Measurements from ENCODE around the gene GALNT15. TPM values are rescaled to one million over a fixed set of nuclear protein-coding genes. Genes with fewer than 3 reads are reported as not detected.

Gene GALNT15
- total RNA-seq, 8 experiments from 2014 or later, result 0.23 to 41.3 (median 0.70) TPM; not detected in 1

DNA sequence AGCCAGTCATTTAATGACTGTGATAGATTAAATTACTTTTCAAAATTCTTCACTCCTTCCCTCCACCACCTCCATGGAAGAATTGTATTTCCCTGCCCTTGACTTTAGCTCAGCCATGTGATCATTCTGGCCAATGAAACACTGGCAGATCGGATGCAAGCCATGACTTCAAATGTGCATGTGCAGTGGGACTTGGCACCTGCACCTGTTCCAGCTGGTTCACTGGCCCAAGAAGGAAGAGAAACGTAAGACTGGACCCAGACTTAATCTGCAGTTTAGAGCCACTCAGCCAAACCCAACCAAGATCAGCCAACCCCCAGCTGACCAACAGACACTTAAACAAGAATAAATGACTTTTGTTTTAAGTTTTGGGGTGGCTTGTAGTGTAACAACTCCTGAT lies 78.5 kb downstream of the GALNT15 start:
- in situ Hi-C loops (cut with MboI; ENCODE audit: low pct_unique_long_range_greater_than_20kb in 2 of 9, low sequenced_read_pairs in 9 of 9, unreplicated experiment in 9 of 9), result no loop called here
- no peaks in the 10 kb centered on the region for H3K4me1 ChIP-seq (replicated peaks in 1 of 2)
- 33 to 100% (median 79%) methylated on average over 1 to 2 of the region's 2 CpGs; no CpG with 5 or more reads in 3 of the 10 experiments for WGBS, 10 experiments
- ATAC-seq (replicated peaks in 6 of 8), result no peak
- no peak overlapping the region for H3K27ac ChIP-seq
- no peak overlapping the region for H3K4me3 ChIP-seq

DNA sequence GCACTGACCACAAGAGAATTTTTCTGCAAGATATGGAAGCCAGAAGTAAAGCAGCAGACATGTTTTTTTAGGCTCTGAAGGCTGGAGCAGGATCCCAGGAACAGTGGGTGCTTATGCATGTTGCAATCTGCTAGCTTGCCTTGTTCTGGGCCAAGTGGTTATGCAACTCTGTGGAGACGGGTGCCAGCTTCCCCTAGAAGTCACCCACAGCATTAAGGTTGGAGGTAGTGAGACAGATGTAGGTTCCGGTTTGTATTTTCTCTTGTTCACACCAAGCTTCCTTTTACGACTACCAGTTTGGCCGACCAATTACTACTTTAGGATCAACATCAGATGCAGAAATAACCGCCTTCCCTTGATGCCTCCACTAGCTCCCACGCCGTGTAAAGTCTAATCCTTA lies 79.1 kb downstream of the GALNT15 start:
- Histone ChIP-seq H3K4me1 (replicated peaks in 1 of 2) (no peaks in the 10 kb centered on the region), H3K27ac (no peak overlapping the region), H3K4me3 (no peak overlapping the region)
- 68 to 94% (median 90%) methylated on average over 1 to 7 of the region's 7 CpGs; no CpG with 5 or more reads in 3 of the 10 experiments for WGBS, 10 experiments
- in situ Hi-C loops (cut with MboI; ENCODE audit: low pct_unique_long_range_greater_than_20kb in 2 of 9, low sequenced_read_pairs in 9 of 9, unreplicated experiment in 9 of 9), result no loop called here
- ATAC-seq (replicated peaks in 6 of 8), result no peak

DNA sequence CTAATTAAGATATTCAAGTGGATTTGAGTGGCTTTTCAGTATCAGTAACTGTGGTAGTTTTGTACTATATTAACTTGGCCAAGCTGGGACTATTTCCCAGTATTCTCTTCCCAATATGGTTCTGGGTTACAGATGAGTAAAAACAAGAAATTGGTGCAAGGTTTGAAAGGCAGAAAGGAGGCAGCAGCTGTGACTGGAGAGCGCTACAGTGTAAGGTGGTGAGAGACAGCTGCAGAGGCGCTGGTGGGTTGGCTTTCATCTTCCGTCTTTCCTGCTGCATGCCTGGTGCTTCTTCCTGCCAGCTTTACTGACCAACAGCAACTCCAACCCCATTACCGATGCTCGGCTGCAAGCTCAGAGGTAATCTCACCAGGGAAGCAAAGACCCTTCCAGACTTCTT lies 80.4 kb downstream of the GALNT15 start:
- Histone ChIP-seq H3K27ac (no peak overlapping the region), H3K4me3 (no peak overlapping the region), H3K4me1 (replicated peaks in 1 of 2) (no peaks in the 10 kb centered on the region)
- in situ Hi-C loops (cut with MboI; ENCODE audit: low pct_unique_long_range_greater_than_20kb in 2 of 9, low sequenced_read_pairs in 9 of 9, unreplicated experiment in 9 of 9), result no loop called here
- no peak for ATAC-seq (replicated peaks in 6 of 8)
- WGBS, 10 experiments, result 33 to 100% (median 57%) methylated on average over 1 to 5 of the region's 5 CpGs; no CpG with 5 or more reads in 3 of the 10 experiments

DNA sequence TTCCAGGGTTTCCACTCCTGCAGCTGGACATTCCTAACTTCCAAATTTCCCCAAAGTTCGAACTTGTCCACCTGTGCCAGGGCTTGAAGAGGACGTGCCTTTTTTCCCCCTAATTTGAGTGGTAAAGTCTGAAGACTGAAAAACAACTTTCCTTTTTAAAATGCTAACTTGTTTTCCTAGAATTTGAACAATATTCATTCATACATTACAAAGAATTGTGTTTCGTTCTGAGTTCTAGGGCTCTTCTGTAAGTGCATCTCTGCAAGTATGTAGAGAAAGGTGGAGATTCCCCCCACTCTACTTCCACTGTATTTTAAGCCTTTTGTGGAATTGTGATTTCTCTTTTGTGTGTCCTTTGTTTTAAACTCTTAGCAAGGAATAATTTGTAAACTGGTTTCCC lies 80.8 kb downstream of the GALNT15 start:
- ATAC-seq (replicated peaks in 6 of 8), result no peak
- in situ Hi-C loops (cut with MboI; ENCODE audit: low pct_unique_long_range_greater_than_20kb in 2 of 9, low sequenced_read_pairs in 9 of 9, unreplicated experiment in 9 of 9), result no loop called here
- Histone ChIP-seq H3K4me3 (no peak overlapping the region), H3K4me1 (replicated peaks in 1 of 2) (no peaks in the 10 kb centered on the region), H3K27ac (no peak overlapping the region)
- WGBS, 10 experiments, result 41 to 100% (median 77%) methylated on average over 1 to 3 of the region's 3 CpGs; no CpG with 5 or more reads in 3 of the 10 experiments

- 13 to 92% (median 71%) methylated on average over 1 to 5 of the region's 5 CpGs; no CpG with 5 or more reads in 2 of the 10 experiments for WGBS, 10 experiments
- ATAC-seq (replicated peaks in 6 of 8), result no peak
- Histone ChIP-seq H3K27ac (no peak overlapping the region), H3K4me1 (replicated peaks in 1 of 2) (no peaks in the 10 kb centered on the region), H3K4me3 (no peak overlapping the region)
- in situ Hi-C loops (cut with MboI; ENCODE audit: low pct_unique_long_range_greater_than_20kb in 2 of 9, low sequenced_read_pairs in 9 of 9, unreplicated experiment in 9 of 9), result no loop called here
These were observed 81.2 kb downstream of the GALNT15 start for GRCh38 chr3:16255726-16256125.

GRCh38 chr3:16257309-16257708 lies 82.8 kb downstream of the GALNT15 start:
- Histone ChIP-seq H3K4me1 (replicated peaks in 1 of 2) (no peaks in the 10 kb centered on the region), H3K4me3 (no peak overlapping the region), H3K27ac (no peak overlapping the region)
- no peak for ATAC-seq (replicated peaks in 6 of 8)
- 29 to 100% (median 98%) methylated on average over 1 to 2 of the region's 2 CpGs for WGBS, 10 experiments
- in situ Hi-C loops (cut with MboI; ENCODE audit: low pct_unique_long_range_greater_than_20kb in 2 of 9, low sequenced_read_pairs in 9 of 9, unreplicated experiment in 9 of 9), result no loop called here

DNA sequence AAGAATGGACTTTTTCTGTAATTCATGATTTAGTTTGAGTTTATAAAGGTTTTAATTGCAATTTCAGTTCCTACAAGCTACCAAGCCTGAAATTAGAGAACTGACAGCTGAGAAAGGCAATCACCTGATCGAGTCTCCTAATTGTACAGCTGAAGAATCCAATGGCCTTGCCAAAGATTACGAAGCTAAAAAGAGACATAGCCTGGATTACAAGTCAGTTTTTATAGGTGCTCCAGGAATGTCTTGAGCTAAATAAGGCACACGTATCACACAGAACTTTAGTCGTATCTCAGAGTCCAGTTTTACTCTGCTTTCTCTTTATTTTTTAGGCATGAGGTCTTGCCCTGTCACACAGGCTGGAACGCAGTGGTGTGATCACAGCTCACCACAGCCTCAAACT lies 83.7 kb downstream of the GALNT15 start:
- H3K4me3 ChIP-seq, result no peak overlapping the region
- H3K27ac ChIP-seq, result no peak overlapping the region
- ATAC-seq (replicated peaks in 6 of 8), result no peak
- WGBS, 10 experiments, result 65 to 100% (median 85%) methylated on average over 2 to 5 of the region's 5 CpGs; no CpG with 5 or more reads in 1 of the 10 experiments
- in situ Hi-C loops (cut with MboI; ENCODE audit: low pct_unique_long_range_greater_than_20kb in 2 of 9, low sequenced_read_pairs in 9 of 9, unreplicated experiment in 9 of 9), result no loop called here
- peaks cover 0 to 1% of the 10 kb centered on the region in 2 donors for H3K4me1 ChIP-seq (replicated peaks in 1 of 2)

- Histone ChIP-seq H3K27ac (no peak overlapping the region), H3K4me3 (no peak overlapping the region), H3K4me1 (replicated peaks in 1 of 2) (peaks cover 0 to 8% of the 10 kb centered on the region in 2 donors)
- ATAC-seq (replicated peaks in 6 of 8), result no peak
- in situ Hi-C loops (cut with MboI; ENCODE audit: low pct_unique_long_range_greater_than_20kb in 2 of 9, low sequenced_read_pairs in 9 of 9, unreplicated experiment in 9 of 9), result no loop called here
- 40 to 100% (median 80%) methylated on average over 1 of the region's 1 CpG; no CpG with 5 or more reads in 3 of the 10 experiments for WGBS, 10 experiments
These were observed 84.4 kb downstream of the GALNT15 start for GRCh38 chr3:16258866-16259265.

- WGBS, 10 experiments, result 83 to 100% (median 100%) methylated on average over 1 of the region's 1 CpG; no CpG with 5 or more reads in 2 of the 10 experiments
- in situ Hi-C loops (cut with MboI; ENCODE audit: low pct_unique_long_range_greater_than_20kb in 2 of 9, low sequenced_read_pairs in 9 of 9, unreplicated experiment in 9 of 9), result no loop called here
- no peak for ATAC-seq (replicated peaks in 6 of 8)
These were observed 85.6 kb downstream of the GALNT15 start for GRCh38 chr3:16260046-16260445.

DNA sequence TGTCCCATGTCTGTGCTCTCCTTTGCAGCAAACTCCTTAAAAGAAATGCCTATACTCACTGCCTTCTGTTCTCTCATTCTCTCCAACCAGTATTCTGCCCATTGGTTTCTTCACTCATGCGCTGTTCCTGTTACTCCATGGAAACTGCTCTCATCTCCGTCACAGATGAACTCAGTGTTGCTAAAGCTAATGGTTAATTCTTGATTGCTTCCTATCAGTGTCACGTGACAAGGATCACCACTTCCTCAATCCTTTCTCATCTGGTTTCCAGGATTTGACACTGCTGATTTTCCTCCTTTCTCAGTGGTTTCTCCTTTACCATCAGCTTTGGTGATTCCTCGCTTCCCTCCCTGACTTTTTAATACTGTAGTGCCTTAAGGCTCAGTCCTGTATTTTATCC lies 87.7 kb downstream of the GALNT15 start:
- H3K4me3 ChIP-seq, result no peak overlapping the region
- H3K4me1 ChIP-seq (replicated peaks in 1 of 2), result peaks cover 0 to 23% of the 10 kb centered on the region in 2 donors
- H3K27ac ChIP-seq, result no peak overlapping the region
- no peak for ATAC-seq (replicated peaks in 6 of 8)
- WGBS, 10 experiments, result 34 to 100% (median 81%) methylated on average over 2 to 4 of the region's 4 CpGs
- in situ Hi-C loops (cut with MboI; ENCODE audit: low pct_unique_long_range_greater_than_20kb in 2 of 9, low sequenced_read_pairs in 9 of 9, unreplicated experiment in 9 of 9), result no loop called here

More at GRCh38 chr3:16260046-16260445, 85.6 kb downstream of the GALNT15 start:
- peaks cover 0 to 9% of the 10 kb centered on the region in 2 donors for H3K4me1 ChIP-seq (replicated peaks in 1 of 2)
- no peak overlapping the region for H3K4me3 ChIP-seq
- no peak overlapping the region for H3K27ac ChIP-seq

- H3K27ac ChIP-seq, result peak overlapping the region; percentile 48 to 54
These were observed 89.8 kb downstream of the GALNT15 start for GRCh38 chr3:16264174-16264707.

DNA sequence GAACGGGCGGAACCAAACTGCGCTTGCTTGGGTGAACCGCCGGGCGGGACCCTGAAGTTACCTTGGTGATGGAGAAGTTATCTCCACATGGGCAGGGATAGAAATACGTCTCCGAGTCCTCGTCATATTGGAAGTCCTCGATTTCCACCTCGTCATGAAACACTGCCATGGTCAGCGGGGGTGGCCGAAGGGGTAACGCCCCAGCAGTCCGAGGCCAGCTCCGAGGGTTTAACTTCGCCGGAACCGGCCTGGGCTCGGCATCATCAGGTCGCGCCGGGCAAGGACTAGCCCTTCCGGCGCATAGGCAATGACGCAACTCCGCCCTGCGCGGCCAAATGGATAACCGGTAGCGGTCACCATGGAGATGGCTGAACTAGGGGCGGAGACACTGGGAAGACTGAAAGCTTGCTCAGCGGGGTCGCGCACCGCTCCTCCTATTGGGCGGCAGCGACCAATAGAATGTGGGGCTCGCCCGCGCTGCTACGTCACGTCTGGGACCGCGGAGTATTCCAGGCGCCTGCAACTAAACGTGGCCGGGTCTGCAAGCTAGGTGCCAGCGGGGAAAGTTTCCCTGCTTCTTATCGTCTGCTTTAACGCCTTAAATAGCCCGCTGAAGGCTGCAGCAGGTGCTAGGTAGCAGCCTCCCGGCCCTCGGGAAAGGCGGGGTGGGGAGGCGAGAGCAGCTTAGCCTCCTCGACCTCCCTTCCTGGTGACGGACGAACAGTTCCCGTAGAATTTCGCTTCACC lies 90.4 kb downstream of the GALNT15 start, which contains the start of the genes DPH3 and OXNAD1:
TSS of gene DPH3 (minus strand) at position 236 of the 747 bp plus-strand sequence. CDS start at position 169, 67 bp downstream.
TSS of gene OXNAD1 (plus strand) at position 505 of the 747 bp plus-strand sequence. CDS start 5,741 bp downstream, outside the sequence.
- H3K4me1 ChIP-seq (replicated peaks in 1 of 2), result peaks cover 0 to 32% of the 10 kb centered on the region in 2 donors
- in situ Hi-C loops (cut with MboI; ENCODE audit: low pct_unique_long_range_greater_than_20kb in 2 of 9, low sequenced_read_pairs in 9 of 9, unreplicated experiment in 9 of 9), result no loop called here
- H3K27ac ChIP-seq, result peak within 1 kb of the TSS; percentile 70 to 91
- 0 to 1% (median 0%) methylated on average over 2 to 23 of the region's 61 CpGs; no CpG with 5 or more reads in 4 of the 10 experiments for WGBS, 10 experiments
- H3K4me3 ChIP-seq, result peak within 1 kb of the TSS; percentile 70 to 88 (median 77)
- ATAC-seq (replicated peaks in 6 of 8), result peak; percentile 87 to 99 (median 99)

More at GRCh38 chr3:16264174-16264707, 89.8 kb downstream of the GALNT15 start:
- Histone ChIP-seq H3K4me3 (peak overlapping the region; percentile 70 to 88 (median 77)), H3K4me1 (replicated peaks in 1 of 2) (peaks cover 0 to 32% of the 10 kb centered on the region in 2 donors)
- no peak for ATAC-seq (replicated peaks in 6 of 8)
- WGBS, 10 experiments, result 0 to 8% (median 1%) methylated on average over 1 to 10 of the region's 21 CpGs; no CpG with 5 or more reads in 2 of the 10 experiments
- in situ Hi-C loops (cut with MboI; ENCODE audit: low pct_unique_long_range_greater_than_20kb in 2 of 9, low sequenced_read_pairs in 9 of 9, unreplicated experiment in 9 of 9), result no loop called here

DNA sequence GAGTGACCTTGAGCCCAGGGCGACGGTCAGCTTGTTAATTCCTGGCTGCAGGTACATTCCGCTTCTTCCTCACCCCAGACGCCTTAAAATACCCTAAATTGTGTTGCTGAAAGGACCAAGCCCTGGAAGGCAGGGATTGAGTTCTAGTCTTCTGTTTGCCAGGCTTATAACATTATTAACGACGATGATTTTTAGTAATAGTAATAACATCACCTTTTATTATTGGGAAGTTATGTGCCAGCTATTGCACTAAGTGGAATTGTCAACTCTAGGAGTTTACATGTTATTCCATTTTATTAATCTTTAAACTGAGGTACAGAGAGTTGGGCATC lies 90.9 kb downstream of the GALNT15 start:
- ATAC-seq (replicated peaks in 6 of 8), result no peak
- in situ Hi-C loops (cut with MboI; ENCODE audit: low pct_unique_long_range_greater_than_20kb in 2 of 9, low sequenced_read_pairs in 9 of 9, unreplicated experiment in 9 of 9), result no loop called here
- Histone ChIP-seq H3K4me1 (replicated peaks in 1 of 2) (peaks cover 0 to 32% of the 10 kb centered on the region in 2 donors), H3K27ac (peak overlapping the region; percentile 70 to 91), H3K4me3 (peak overlapping the region; percentile 70 to 88 (median 77))
- WGBS, 10 experiments, result 0 to 17% (median 0%) methylated on average over 1 to 6 of the region's 6 CpGs; no CpG with 5 or more reads in 1 of the 10 experiments

Measured in motor neuron (in vitro differentiated cells).